IPS-18c (cell line): ENCODE data around the gene CUBN.
A peak's percentile ranks its signal among the peaks of the same experiment; 100 is the strongest.
"Not testable (repeated sequence)": the region's sequence is repeated elsewhere in the genome, so short reads cannot be mapped to it uniquely, and the experiment has no call there.

Source experiments
- H3K4me3 ChIP-seq: 2 replicates; pipeline ENCODE4 v1.7.0; 2013; ENCODE audit warnings: low read depth, mild to moderate bottlenecking, low read length, moderate library complexity; ENCODE audit not compliant: insufficient read depth
- H3K9me3 ChIP-seq: one replicate; pipeline ENCODE4 v1.6.1; 2013; ENCODE audit warnings: mild to moderate bottlenecking, low read length, moderate library complexity; ENCODE audit not compliant: control insufficient read depth, insufficient read depth

CUBN gene

GRCh38 chr10:16835228-16835627, 294.4 kb downstream of the CUBN start:
- H3K9me3 ChIP-seq = no peaks in the 10 kb centered on the region
- no peak overlapping the region for H3K4me3 ChIP-seq

GRCh38 chr10:16832351-16833080, 297.1 kb downstream of the CUBN start:
- H3K4me3 ChIP-seq = no peak overlapping the region
- H3K9me3 ChIP-seq = no peaks in the 10 kb centered on the region

- Histone ChIP-seq H3K9me3 (no peaks in the 10 kb centered on the region), H3K4me3 (no peak overlapping the region)
Measured at GRCh38 chr10:16828701-16829175, 300.9 kb downstream of the CUBN start.

- no peak overlapping the region for H3K4me3 ChIP-seq
- H3K9me3 ChIP-seq = no peaks in the 10 kb centered on the region
Measured at GRCh38 chr10:16828114-16828568, 301.5 kb downstream of the CUBN start.

- not testable (repeated sequence) for H3K9me3 ChIP-seq, H3K4me3 ChIP-seq
Measured at GRCh38 chr10:16827474-16827873, 302.1 kb downstream of the CUBN start.

GRCh38 chr10:16822726-16823360, 306.8 kb downstream of the CUBN start:
- H3K9me3 ChIP-seq = peaks cover 7% of the 10 kb centered on the region
- peak overlapping the region; percentile 15; the same call in 1 of the 2 replicates for H3K4me3 ChIP-seq

- Histone ChIP-seq H3K9me3 (peaks cover 7% of the 10 kb centered on the region), H3K4me3 (no peak overlapping the region)
Measured at GRCh38 chr10:16822027-16822426, 307.6 kb downstream of the CUBN start.

- Histone ChIP-seq H3K9me3 (peaks cover 7% of the 10 kb centered on the region), H3K4me3 (no peak overlapping the region)
Measured at GRCh38 chr10:16820421-16820820, 309.2 kb downstream of the CUBN start.

GRCh38 chr10:16820018-16820417, 309.6 kb downstream of the CUBN start:
- Histone ChIP-seq H3K4me3 (no peak overlapping the region), H3K9me3 (peaks cover 7% of the 10 kb centered on the region)

GRCh38 chr10:16819436-16819835, 310.2 kb downstream of the CUBN start:
- H3K9me3 ChIP-seq = peaks cover 7% of the 10 kb centered on the region
- no peak overlapping the region for H3K4me3 ChIP-seq

GRCh38 chr10:16819026-16819425, 310.6 kb downstream of the CUBN start:
- H3K4me3 ChIP-seq = no peak overlapping the region
- peaks cover 7% of the 10 kb centered on the region for H3K9me3 ChIP-seq

- H3K9me3 ChIP-seq = peaks cover under 1% of the 10 kb centered on the region
- H3K4me3 ChIP-seq = peak within 1 kb of the TSS; percentile 94
Measured at GRCh38 chr10:16817125-16818019, 312.2 kb downstream of the CUBN start, which contains the start of gene RSU1. RSU1 (minus strand) TSS chr10:16817424; CDS start chr10:16817081, 343 bp downstream.

- H3K4me3 ChIP-seq = peak overlapping the region; percentile 94
- no peaks in the 10 kb centered on the region for H3K9me3 ChIP-seq
Measured at GRCh38 chr10:16816830-16817124, 312.8 kb downstream of the CUBN start.

GRCh38 chr10:16816171-16816570, 313.4 kb downstream of the CUBN start:
- peak overlapping the region; percentile 94; the same call in 1 of the 2 replicates for H3K4me3 ChIP-seq
- H3K9me3 ChIP-seq = no peaks in the 10 kb centered on the region

- Histone ChIP-seq H3K9me3 (no peaks in the 10 kb centered on the region), H3K4me3 (no peak overlapping the region)
Measured at GRCh38 chr10:16814012-16814411, 315.6 kb downstream of the CUBN start.

- no peak overlapping the region for H3K4me3 ChIP-seq
- no peaks in the 10 kb centered on the region for H3K9me3 ChIP-seq
Measured at GRCh38 chr10:16812676-16813075, 316.9 kb downstream of the CUBN start.

GRCh38 chr10:16811765-16812164, 317.8 kb downstream of the CUBN start:
- no peaks in the 10 kb centered on the region for H3K9me3 ChIP-seq
- H3K4me3 ChIP-seq = no peak overlapping the region
